D721Med (cell line): Measurements from ENCODE around the gene RGN.
"Not testable (repeated sequence)": the region's sequence is repeated elsewhere in the genome, so short reads cannot be mapped to it uniquely, and the experiment has no call there.

ENCODE experiments used
- DNase-seq: peaks from one replicate; pipeline ENCODE4 v3.0.0; 2011; ENCODE audit warnings: low spot score; ENCODE audit not compliant: insufficient read length
- FAIRE-seq: peaks from 2 replicates; lab custom pipeline; 2011; peaks lifted over from hg19 to GRCh38; lab: Jason Lieb, UNC
- CTCF ChIP-seq: IDR thresholded peaks from 2 replicates; pipeline ENCODE4 v1.5.1; 2012; ENCODE audit warnings: mild to moderate bottlenecking, control low read depth; ENCODE audit not compliant: insufficient read depth; ENCODE audit errors: missing control alignments

The RGN gene

GRCh38 chrX:47129157-47129898, 51.1 kb downstream of the RGN start:
- peak; percentile 96 for FAIRE-seq
- peak; percentile 49 for DNase-seq
- no peak for TF ChIP-seq CTCF

- FAIRE-seq: no peak
- DNase-seq: no peak
- no peak for TF ChIP-seq CTCF
These were observed 51.7 kb downstream of the RGN start for GRCh38 chrX:47129899-47130358.

- DNase-seq (no peak), FAIRE-seq (no peak)
These were observed 55.2 kb downstream of the RGN start for GRCh38 chrX:47133493-47133892.

GRCh38 chrX:47135650-47136049, 57.4 kb downstream of the RGN start:
- FAIRE-seq, DNase-seq: not testable (repeated sequence)

More at GRCh38 chrX:47133493-47133892, 55.2 kb downstream of the RGN start:
- no peak for TF ChIP-seq CTCF

GRCh38 chrX:47138171-47138570, 59.9 kb downstream of the RGN start:
- TF ChIP-seq CTCF: no peak
- no peak for FAIRE-seq
- DNase-seq: no peak
